Activated CD8-positive, alpha-beta T cell treated with anti-CD3 and anti-CD28 coated beads for 36 hours (primary cell): ENCODE measurements around the gene HSPA1A. TPM values are rescaled to one million over a fixed set of nuclear protein-coding genes. Genes with fewer than 3 reads are reported as not detected.
"Not testable (repeated sequence)": the region's sequence is repeated elsewhere in the genome, so short reads cannot be mapped to it uniquely, and the experiment has no call there.

Experiments
- ATAC-seq: fragments of 200-7000 bp; cut with Tn5 transposase; one replicate; pipeline ENCODE4 v1.10.0; 2021; ENCODE audit warnings: mild to moderate bottlenecking, moderate library complexity
- CTCF ChIA-PET: fragments of 350-600 bp; sonication (Branson Sonifier 250); formaldehyde crosslinking; loops from one replicate; lab custom pipeline; 2021; ENCODE audit warnings: antibody characterized with exemption; lab: Charles Lee
- POLR2A ChIA-PET: fragments of 350-600 bp; sonication (Branson Sonifier 250); formaldehyde crosslinking; loops from one replicate; lab custom pipeline; 2021; ENCODE audit warnings: antibody characterized with exemption; lab: Charles Lee
- DNase-seq: peaks from one replicate; pipeline ENCODE4 v3.0.0-alpha.2; 2020
- H3K27ac Mint-ChIP-seq: one replicate; pipeline ENCODE4 v1.8.0; 2021; ENCODE audit warnings: mild to moderate bottlenecking, mixed read lengths
- H3K27me3 Mint-ChIP-seq: one replicate; pipeline ENCODE4 v1.8.0; 2021; ENCODE audit warnings: mixed read lengths
- H3K36me3 Mint-ChIP-seq: one replicate; pipeline ENCODE4 v1.8.0; 2021; ENCODE audit warnings: low read depth, mixed read lengths
- H3K4me1 Mint-ChIP-seq: one replicate; pipeline ENCODE4 v1.8.0; 2021; ENCODE audit warnings: low read depth, mixed read lengths
- H3K4me3 Mint-ChIP-seq: one replicate; pipeline ENCODE4 v1.8.0; 2021; ENCODE audit warnings: mild to moderate bottlenecking, moderate library complexity, mixed read lengths
- H3K9me3 Mint-ChIP-seq: one replicate; pipeline ENCODE4 v1.8.0; 2021; ENCODE audit warnings: mixed read lengths
- CTCF ChIP-seq: fragments of 200-600 bp; IDR thresholded peaks from one replicate; pipeline ENCODE4 v1.8.0; 2022; ENCODE audit warnings: antibody characterized with exemption, mild to moderate bottlenecking
- intact Hi-C: fragments of 100-400 bp; cut with micrococcal nuclease; formaldehyde crosslinking; loops from one replicate; pipeline ENCODE4 v1.10.0; 2022
- total RNA-seq, 2 experiments: library from RNA; stranded (reverse); gene quantifications; one replicate each; pipeline ENCODE4 v1.2.3, GENCODE V29; 2021

The HSPA1A gene
- total RNA-seq, 2 experiments from 2014 or later: 36.6 to 37.8 TPM

DNA sequence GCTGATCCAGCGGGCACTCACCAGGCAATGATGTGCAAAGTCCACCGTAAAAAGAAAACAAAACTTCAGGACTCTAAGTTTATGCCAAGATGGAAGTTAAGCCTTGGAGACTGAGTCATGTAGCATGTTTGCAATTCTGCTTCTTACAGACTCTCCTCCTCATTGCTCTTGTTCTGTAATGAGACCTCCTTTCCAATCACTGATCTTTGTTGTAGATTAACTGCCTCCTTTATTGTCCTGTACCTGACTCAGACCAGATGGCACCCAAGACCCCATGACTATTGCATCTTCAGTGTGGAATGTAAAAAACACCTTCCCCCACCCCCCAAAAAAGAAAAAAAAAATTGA, 36.1 kb downstream of the HSPA1A start:
- intact Hi-C loops: no loop called here
- no peak overlapping the region for H3K27ac Mint-ChIP-seq
- H3K36me3 Mint-ChIP-seq: peaks cover 4% of the 10 kb centered on the region
- ChIA-PET CTCF (interaction anchor here (0.9 kb wide), 1 partner anchor 101 kb away, joined by 3 read pairs; no protein-coding TSS in a partner anchor), POLR2A (interaction anchor here (1.2 kb wide), 1 partner anchor 16 kb away, joined by 3 read pairs; no protein-coding TSS in a partner anchor)
- no peaks in the 10 kb centered on the region for H3K27me3 Mint-ChIP-seq
- no peaks in the 10 kb centered on the region for H3K4me1 Mint-ChIP-seq
- no peak overlapping the region for H3K4me3 Mint-ChIP-seq
- DNase-seq (no peak), ATAC-seq (no peak)
- TF ChIP-seq CTCF: no peak
- H3K9me3 Mint-ChIP-seq: no peaks in the 10 kb centered on the region

GRCh38 chr6:31851980-31852718, 36.8 kb downstream of the HSPA1A start:
- POLR2A ChIA-PET: interaction anchor here (1.2 kb wide), 1 partner anchor 17 kb away, joined by 3 read pairs; no protein-coding TSS in a partner anchor
- H3K27ac Mint-ChIP-seq, CTCF ChIA-PET, H3K9me3 Mint-ChIP-seq, H3K27me3 Mint-ChIP-seq, DNase-seq, intact Hi-C loops, H3K4me3 Mint-ChIP-seq, H3K36me3 Mint-ChIP-seq, H3K4me1 Mint-ChIP-seq, ATAC-seq: not testable (repeated sequence)

DNA sequence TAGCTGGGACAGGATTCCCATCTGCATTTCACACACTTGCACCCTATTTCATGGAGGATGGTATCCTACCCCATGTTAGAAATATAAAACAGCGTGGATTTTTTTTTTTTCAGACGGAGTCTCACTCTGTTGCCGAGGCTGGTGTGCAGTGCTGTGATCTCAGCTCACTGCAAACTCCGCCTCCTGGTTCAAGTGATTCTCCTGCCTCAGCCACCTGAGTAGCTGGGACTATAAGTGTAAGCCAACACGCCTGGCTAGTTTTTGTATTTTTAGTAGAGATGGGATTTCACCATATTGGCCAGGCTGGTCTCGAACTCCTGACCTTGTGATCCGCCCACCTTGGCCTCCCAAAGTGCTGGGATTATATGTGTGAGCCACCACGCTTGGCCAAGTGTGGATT, 42.4 kb downstream of the HSPA1A start:
- not testable (repeated sequence) for H3K4me1 Mint-ChIP-seq, ATAC-seq

GRCh38 chr6:31858707-31859106, 43.4 kb downstream of the HSPA1A start:
- H3K27me3 Mint-ChIP-seq: no peaks in the 10 kb centered on the region

More for the DNA sequence above, 42.4 kb downstream of the HSPA1A start:
- H3K9me3 Mint-ChIP-seq, H3K36me3 Mint-ChIP-seq, H3K27me3 Mint-ChIP-seq, intact Hi-C loops, DNase-seq, H3K4me3 Mint-ChIP-seq: not testable (repeated sequence)
- peak overlapping the region; percentile 2 for H3K27ac Mint-ChIP-seq
- POLR2A ChIA-PET: interaction anchor here (1.2 to 1.3 kb wide), 2 partner anchors 18 to 21 kb away, joined by 3 read pairs; no protein-coding TSS in a partner anchor
- CTCF ChIA-PET: interaction anchor here (1.2 kb wide), 1 partner anchor 94 kb away, joined by 3 read pairs; no protein-coding TSS in a partner anchor

GRCh38 chr6:31859923-31860322, 44.6 kb downstream of the HSPA1A start:
- no peak for TF ChIP-seq CTCF
- Mint-ChIP-seq H3K27ac (no peak overlapping the region), H3K4me1 (peaks cover 16% of the 10 kb centered on the region), H3K4me3 (no peak overlapping the region), H3K36me3 (peaks cover 4% of the 10 kb centered on the region), H3K9me3 (no peaks in the 10 kb centered on the region), H3K27me3 (no peaks in the 10 kb centered on the region)
- ATAC-seq (no peak), DNase-seq (no peak)
- intact Hi-C loops: loop anchor here (2.0 kb wide), 1 partner anchor 21 kb away; no protein-coding TSS in a partner anchor
- ChIA-PET POLR2A (interaction anchor here (0.9 kb wide), 2 partner anchors 10 to 238 kb away, joined by 3 read pairs; no protein-coding TSS in a partner anchor), CTCF (interaction anchor here (0.7 to 1.3 kb wide), 5 partner anchors 30 to 162 kb away, joined by 3 to 4 read pairs (median 3); partner anchors contain the start of gene SKIC2)

More at GRCh38 chr6:31858707-31859106, 43.4 kb downstream of the HSPA1A start:
- POLR2A ChIA-PET: interaction anchor here (1.2 kb wide), 1 partner anchor 19 kb away, joined by 3 read pairs; no protein-coding TSS in a partner anchor
- H3K4me1 Mint-ChIP-seq: peaks cover 9% of the 10 kb centered on the region
- no peak overlapping the region for H3K4me3 Mint-ChIP-seq
- no peak for TF ChIP-seq CTCF
- DNase-seq: no peak
- peaks cover 4% of the 10 kb centered on the region for H3K36me3 Mint-ChIP-seq
- no peaks in the 10 kb centered on the region for H3K9me3 Mint-ChIP-seq
- intact Hi-C loops: no loop called here
- ATAC-seq: no peak
- no peak overlapping the region for H3K27ac Mint-ChIP-seq
- CTCF ChIA-PET: interaction anchor here (1.3 kb wide), 1 partner anchor 101 kb away, joined by 4 read pairs; the partner anchor contains the start of gene SKIC2
